Measurements from ENCODE around the gene ZNF629.
"Not testable (repeated sequence)": the region's sequence is repeated elsewhere in the genome, so short reads cannot be mapped to it uniquely, and the experiment has no call there.

Gene ZNF629

DNA sequence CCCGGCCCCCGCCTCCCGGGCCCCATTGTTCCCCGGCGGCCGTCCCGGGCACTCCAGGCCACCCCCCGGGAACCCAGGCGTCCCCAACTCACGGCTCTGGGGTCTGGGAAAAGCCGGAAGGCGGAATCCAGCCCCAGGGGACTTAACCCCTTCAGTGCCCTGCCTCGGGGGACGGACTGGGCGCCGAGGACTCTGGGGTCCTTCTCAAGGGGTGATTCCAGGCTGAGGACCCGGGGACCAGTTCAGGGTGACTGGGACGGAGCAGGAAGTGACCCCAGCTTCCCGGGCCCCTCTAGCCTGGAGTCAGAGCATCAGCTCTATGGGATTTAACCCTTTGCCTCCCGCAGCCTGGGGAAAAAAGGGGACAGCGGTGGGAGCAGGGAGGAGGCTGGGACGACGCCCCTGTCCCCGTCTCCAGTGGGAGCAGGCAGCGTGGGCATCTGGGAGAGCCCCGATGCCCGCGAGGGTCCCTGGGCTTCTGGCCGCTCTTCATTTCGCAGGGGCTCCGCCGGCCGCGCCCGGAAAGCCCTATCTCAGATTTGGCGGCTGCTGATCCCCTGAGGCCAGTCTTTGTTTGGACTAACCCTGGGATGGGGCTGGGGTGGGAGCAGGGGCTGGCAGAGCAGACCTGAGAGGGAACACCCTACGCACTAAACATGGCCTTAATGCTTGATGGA is at the start of gene ZNF629:
Gene ZNF629, minus strand, starts transcription at position 270 of the 677 bp plus-strand sequence. CDS start 2,723 bp downstream, outside the sequence.
- DNase-seq (ENCODE audit: low read depth): no peak

DNA sequence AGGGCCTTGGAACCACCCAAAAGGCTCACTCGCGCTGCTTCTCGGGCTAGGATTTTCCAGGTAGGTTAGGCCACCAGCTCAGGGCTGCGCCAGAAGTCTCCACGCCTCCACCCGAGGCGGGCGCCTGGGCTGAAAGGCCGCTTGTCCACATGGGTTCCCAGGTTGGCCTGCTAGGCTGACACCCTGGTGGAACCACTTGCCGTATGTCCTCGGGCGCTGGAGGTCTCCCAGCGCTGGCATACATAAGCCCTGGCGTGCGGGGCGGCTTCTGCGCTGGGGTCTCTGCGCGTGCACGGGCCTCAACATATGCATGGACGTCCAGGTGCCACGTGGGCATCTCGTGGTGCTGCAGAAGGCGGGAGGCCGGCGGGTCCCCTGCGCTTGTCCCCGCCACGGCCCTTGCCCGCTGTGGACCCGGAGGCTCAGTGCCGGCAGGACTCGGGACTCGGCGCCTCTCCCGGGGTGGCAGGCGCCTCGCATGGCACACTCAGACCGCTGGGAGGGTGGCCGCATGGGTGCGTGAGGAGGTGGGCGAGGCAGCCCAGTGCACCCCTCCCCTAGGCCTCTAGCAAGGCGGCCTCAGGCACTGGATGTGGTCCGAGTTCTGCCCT is 47.2 kb upstream of the ZNF629 start:
- DNase-seq (ENCODE audit: low read depth): no peak

- DNase-seq (ENCODE audit: low read depth): no peak
These were observed 43.0 kb upstream of the ZNF629 start for GRCh38 chr16:30830072-30830417.

GRCh38 chr16:30829130-30830071 is 42.4 kb upstream of the ZNF629 start:
- DNase-seq (ENCODE audit: low read depth): no peak

DNA sequence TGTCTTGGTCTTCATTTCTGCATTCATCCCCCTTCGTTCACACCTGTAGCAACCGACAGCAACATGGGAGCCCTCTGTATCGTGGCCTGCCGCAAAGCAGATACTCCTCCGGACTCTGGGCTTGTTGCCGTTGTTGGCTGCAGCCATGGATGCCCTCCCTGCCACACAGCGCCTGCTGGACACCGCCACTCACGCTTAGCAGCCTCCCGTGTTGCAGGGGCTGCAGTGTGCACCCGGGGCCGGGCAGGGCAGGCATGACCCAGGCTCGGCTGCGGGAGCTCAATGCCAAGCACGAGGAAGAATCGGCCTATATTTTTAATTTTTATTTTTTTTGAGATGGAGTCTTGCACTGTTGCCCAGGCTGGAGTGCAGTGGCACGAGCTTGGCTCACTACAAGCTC is 34.9 kb upstream of the ZNF629 start:
- no peak for DNase-seq (ENCODE audit: low read depth)

- DNase-seq (ENCODE audit: low read depth): not testable (repeated sequence)
These were observed 34.4 kb upstream of the ZNF629 start for GRCh38 chr16:30821441-30821840.

DNA sequence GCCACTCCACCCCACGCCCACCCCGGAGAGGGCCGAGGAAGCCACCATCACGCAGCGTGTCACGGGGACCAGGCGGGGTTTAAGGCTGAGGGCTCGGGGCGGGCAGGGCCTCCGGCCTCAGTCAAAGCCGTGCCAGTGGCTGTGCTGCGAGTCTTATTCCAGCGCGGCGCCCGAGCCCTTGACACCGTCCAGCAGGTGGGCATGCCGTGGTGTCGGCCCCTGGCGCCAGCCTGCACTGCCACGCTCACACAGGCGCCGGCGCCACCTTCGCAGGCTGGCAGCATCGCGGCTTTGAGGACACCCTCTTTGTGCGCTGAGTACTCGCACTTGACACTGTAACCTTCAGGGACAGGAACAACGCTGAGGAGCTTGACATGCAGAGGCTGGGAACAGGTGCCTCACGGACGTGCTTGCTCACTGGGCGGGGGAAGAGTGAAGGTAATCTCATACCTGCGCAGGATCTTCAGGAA is 34.0 kb upstream of the ZNF629 start:
- DNase-seq (ENCODE audit: low read depth): no peak

GRCh38 chr16:30816769-30817168 is 29.8 kb upstream of the ZNF629 start:
- DNase-seq (ENCODE audit: low read depth): no peak

DNA sequence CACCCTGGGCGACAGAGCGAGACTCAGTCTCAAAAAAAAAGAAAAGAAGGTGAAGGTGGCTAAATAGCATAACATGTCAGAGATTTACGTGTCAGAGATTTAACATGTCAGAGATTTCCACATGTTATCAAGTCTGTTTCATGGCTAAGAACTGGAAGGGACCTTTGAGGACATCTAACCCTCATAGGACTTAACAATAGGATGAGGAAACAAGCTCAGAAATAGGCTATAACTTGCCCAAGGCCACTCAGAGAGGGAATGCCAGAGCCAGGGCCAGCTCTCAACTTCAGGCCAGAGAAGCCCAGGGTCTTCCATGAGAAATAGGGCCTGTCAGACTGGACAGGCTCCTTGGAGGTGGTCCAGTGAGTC is 26.8 kb upstream of the ZNF629 start:
- no peak for DNase-seq (ENCODE audit: low read depth)

DNA sequence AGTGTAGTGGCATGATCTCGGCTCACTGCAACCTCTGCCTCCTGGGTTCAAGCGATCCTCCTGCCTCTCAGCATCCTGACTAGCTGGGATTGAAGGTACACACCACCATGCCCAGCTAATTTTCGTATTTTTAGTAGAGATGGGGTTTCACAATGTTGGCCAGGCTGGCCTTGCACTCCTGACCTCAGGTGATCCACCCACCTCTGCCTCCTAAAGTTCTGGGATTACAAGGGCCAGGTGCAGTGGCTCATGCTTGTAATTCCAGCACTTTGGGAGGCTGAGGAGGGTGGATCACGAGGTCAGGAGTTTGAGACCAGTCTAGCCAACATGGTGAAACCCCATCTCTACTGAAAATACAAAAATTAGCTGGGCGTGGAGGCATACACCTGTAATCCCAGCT is 22.7 kb upstream of the ZNF629 start:
- not testable (repeated sequence) for DNase-seq (ENCODE audit: low read depth)

- DNase-seq (ENCODE audit: low read depth): not testable (repeated sequence)
These were observed 22.0 kb upstream of the ZNF629 start for GRCh38 chr16:30808890-30809426.

- no peak for DNase-seq (ENCODE audit: low read depth)
These were observed 21.1 kb upstream of the ZNF629 start for GRCh38 chr16:30808146-30808545.

DNA sequence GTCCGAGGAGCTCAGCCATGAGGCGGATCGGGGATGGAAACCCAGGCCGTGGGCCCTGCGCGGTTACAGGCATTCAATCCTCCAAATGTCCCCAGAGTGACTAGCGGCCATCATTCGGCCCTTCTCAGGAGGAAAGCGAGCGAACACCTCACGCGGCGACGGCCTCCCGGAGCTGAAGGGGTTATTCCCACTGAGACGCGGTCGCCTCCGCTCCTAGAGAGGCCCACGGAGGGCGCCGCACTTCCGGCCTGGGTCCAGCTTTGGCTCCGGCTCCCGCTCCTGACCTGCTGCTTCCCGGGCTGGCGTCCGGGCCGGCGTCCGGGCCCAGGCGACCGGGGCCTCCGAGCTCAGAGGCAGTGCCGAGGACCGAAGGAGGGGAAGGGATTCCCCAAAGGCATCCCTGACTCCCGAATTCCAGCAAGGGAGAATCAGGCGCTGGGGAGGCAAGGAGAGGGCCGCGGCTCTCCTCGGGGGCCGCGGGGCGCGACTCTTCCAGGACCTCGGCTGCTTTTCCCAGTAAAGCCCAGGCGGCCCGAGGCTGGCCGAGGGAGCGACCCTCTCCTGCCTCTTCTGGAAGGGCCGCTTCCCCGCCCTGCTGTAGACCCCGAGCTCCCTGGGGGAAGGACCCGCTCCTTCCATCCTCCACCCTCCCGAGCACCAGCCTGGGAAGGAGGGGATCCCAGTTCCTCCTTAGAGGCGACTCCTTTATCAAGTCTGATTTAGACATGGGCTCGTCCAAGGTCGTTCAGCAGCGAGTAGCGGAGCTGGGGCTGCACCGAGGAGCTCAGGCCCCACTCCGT is 18.6 kb upstream of the ZNF629 start:
- DNase-seq (ENCODE audit: low read depth): no peak

DNA sequence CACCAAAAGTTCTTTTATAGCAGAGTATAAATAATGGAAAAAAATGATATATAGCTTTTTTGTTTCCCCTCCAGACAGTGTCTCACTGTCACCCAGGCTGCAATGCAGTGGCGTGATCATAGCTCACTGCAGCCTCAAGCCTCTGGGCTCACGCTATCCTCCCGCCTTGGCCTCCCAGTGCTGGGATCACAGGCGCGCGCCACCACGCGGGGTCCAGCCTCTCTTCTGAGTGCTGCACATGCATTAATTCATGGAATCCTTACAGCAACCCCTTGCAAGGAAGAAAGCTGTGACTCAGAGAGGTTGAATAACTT is 18.0 kb upstream of the ZNF629 start:
- no peak for DNase-seq (ENCODE audit: low read depth)

- no peak for DNase-seq (ENCODE audit: low read depth)
These were observed 15.9 kb upstream of the ZNF629 start for GRCh38 chr16:30802936-30803335.

- no peak for DNase-seq (ENCODE audit: low read depth)
These were observed 10.8 kb upstream of the ZNF629 start for GRCh38 chr16:30797670-30798309.

- no peak for DNase-seq (ENCODE audit: low read depth)
These were observed 7.6 kb upstream of the ZNF629 start for GRCh38 chr16:30794634-30795033.

GRCh38 chr16:30793508-30794069 is 6.6 kb upstream of the ZNF629 start:
- DNase-seq (ENCODE audit: low read depth): no peak

DNA sequence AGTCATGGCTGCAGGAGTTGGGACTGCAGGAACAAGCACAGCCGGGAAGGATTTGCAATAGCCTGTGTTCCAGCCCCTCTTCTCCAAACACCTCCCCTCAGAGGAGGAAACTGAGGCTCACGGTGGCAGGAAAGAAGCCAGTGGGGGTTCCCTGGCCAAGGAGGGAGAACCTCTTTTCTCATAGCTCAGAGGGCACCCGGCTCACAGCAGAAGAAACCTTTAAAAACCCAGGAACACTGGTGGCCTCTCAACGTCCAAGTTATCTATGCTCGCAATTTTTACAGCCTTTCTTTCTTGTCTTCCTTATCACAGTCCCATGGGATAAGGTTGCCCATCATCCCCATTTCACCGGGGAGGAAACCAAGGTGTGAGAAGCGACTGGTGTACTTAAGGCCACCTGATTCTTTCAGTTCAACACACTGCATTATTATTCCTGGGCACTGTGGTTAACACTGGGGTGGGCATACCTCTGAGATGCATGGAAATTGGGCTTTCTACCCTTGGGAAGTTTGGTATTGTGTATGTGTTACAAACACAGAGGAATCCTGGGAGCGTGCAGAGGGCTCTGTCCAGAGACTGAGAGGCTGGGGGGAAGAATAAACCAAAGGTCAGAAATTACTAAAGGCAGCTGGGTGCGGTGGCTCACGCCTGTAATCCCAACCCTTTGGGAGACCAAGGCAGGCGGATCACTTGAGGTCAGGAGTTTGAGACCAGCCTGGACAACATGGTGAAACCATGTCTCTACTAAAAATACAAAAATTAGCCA is 791 bp upstream of the ZNF629 start:
- DNase-seq (ENCODE audit: low read depth): no peak
